HG03280 (cell line): ENCODE results near the gene GALC.

ENCODE experiments used
- ATAC-seq: cut with Tn5 transposase; IDR thresholded peaks from one replicate; pipeline ENCODE4 v1.9.1; 2021; ENCODE audit warnings: mild to moderate bottlenecking, moderate library complexity; ENCODE audit not compliant: unreplicated experiment

Gene GALC

GRCh38 chr14:87966816-87967215, 26.2 kb downstream of the GALC start:
- ATAC-seq, result no peak

- no peak for ATAC-seq
Observed at GRCh38 chr14:87961246-87961645, 31.7 kb downstream of the GALC start.

DNA sequence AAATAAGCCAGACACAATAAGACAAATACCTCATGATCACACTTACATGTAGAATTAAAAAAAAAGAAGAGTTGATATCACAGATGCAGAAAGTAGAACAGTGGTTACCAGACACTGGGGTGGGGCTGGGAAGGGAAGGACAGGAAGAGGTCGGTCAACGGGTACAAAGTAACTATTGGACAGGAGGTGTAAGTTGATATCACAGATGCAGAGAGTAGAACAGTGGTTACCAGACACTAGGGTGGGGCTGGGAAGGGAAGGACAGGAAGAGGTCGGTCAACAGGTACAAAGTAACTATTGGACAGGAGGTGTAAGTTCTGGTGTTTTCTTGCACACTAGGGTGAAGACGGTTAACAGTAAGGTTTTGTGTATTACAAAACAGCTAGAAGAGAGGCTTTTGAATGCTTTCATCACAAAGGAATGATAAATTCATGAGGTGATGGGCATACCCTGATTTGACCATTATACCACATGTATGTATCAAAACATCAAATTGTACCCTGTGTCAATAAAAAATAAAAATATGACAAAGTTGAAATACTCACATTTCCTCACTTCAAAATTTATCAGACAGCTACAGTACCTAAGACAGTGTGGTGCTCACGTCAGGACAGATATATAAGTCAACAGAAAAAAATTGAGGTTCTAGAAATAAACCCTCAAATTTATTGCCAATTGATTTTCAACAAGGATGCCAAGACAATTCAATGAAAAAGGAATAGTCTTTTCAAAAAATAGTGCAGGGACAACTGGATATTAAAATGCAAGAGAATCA, 32.8 kb downstream of the GALC start:
- ATAC-seq, result no peak

DNA sequence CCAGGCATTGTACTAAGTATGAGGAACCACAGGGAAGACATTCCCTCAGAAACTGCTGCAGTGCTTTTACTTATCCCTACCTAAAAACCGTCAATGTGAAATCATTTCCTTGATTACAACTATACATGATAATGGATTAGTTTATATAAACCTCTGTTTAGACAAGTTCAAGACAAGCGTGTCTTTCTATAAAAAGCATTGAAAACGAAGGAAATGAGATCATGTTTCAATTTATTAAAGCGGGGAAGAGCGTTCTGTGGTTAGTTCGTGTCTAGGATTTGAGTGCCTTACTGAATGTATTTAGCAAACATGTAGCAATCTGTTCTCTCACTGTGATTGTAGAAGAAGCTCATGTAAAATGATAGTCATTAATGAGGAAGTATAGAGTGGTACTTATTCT, 37.5 kb downstream of the GALC start:
- no peak for ATAC-seq

GRCh38 chr14:87952307-87953094, 40.5 kb downstream of the GALC start:
- ATAC-seq, result peak; percentile 75

- no peak for ATAC-seq
Observed at GRCh38 chr14:87944987-87945604, 47.9 kb downstream of the GALC start.

- peak; percentile 32 for ATAC-seq
Observed at GRCh38 chr14:87940894-87941293, 52.1 kb downstream of the GALC start.

DNA sequence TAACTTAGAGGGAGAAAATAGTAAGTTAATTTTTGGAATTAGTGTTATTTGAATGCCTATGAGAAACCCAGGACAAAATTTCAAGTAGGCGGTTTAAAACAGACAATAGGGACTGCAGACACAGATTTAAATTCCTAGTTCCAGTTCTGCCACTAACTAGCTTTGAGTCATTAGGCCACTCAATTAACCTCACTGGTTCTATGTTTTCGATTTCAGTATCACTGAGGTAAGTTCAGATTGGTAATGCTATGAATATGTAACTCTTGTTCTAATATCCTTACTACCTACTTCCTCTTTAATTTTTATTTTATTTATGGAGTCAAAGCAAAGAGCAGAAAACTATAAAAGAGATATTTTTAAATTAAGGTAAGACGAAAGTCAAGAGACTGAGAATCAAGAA, 52.6 kb downstream of the GALC start:
- ATAC-seq, result peak; percentile 99

- ATAC-seq, result no peak
Observed at GRCh38 chr14:87935886-87936285, 57.1 kb downstream of the GALC start.

- no peak for ATAC-seq
Observed at GRCh38 chr14:87935081-87935828, 57.7 kb downstream of the GALC start.

DNA sequence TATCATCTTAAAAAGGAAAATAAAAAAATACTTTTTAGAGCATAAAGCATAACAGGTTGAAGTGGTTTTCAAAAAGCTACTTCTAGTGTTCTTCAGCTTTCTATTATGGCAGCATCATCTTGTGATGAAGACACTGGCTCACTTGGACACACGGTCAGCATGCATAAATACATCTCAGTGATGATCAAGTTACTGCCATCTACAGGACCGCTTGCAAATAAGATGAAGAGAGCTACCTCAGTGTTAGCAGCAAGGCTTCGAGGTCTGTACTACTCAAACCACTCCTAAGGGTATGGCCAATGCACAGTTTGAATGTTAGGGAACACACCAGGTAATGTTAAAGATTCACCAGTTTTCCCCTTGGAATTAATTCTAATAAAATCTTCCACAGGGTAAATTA, 58.8 kb downstream of the GALC start:
- no peak for ATAC-seq

DNA sequence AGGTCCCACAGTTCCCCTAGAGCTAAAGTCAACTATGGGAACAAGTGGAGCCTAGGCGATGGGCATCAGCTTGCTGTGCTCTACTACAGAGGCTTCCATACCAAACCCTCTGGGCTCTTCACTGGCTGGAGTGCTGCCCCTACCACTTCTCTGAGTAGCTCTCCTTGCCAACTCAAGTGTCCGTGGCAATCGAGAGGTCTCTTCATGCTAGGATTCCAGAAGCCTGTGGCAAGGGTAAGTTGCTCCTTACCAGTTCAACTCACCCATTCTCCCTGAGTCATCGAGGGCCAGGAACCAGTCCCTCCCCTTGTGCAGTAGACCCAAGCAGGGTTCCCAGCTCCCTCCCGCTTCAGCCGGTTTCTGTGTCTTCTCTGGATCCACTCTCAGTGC, 76.1 kb downstream of the GALC start:
- ATAC-seq, result no peak

- ATAC-seq, result no peak
Observed at GRCh38 chr14:87916103-87916885, 76.7 kb downstream of the GALC start.

DNA sequence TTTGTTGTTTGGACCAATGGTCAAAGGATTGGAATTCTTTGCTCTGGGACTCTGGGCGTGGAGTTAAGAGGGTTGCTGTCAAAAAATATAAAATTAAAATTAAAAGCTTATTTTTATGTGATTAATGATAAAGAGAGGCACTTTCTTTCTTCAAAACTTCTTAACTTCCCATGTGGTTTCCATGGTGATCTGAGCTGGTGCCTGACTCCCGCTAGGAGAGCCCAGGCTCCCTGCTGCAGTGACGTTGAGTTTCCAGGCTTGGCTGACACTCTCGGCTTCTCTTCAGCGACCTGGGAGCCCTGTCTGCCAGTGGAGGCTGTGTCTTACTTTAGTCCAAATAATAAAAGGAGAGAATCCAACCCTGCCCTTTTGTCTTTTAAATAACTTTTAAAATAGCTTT, 84.4 kb downstream of the GALC start:
- ATAC-seq, result no peak

- no peak for ATAC-seq
Observed at GRCh38 chr14:87901652-87902051, 91.3 kb downstream of the GALC start.

- ATAC-seq, result no peak
Observed at GRCh38 chr14:87901236-87901635, 91.7 kb downstream of the GALC start.

DNA sequence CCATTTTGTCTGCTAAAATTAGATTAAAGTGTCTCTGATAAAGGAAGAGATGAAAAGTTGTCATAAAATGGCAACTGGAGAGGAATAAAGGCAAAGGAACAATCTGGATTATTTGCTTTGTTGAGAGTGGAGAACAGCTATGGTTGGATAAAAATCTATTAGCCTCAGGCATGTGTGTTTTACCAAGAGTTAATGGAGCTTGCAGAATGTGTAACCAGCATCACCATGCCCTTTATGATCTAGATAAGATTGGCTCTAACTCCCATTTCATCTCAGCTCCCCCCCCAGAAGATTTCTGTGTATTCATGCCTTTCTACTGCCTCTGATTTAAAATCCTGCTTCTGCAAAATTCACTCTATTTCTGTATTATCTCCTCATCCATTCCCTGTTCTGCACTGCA, 93.8 kb downstream of the GALC start:
- ATAC-seq, result no peak

DNA sequence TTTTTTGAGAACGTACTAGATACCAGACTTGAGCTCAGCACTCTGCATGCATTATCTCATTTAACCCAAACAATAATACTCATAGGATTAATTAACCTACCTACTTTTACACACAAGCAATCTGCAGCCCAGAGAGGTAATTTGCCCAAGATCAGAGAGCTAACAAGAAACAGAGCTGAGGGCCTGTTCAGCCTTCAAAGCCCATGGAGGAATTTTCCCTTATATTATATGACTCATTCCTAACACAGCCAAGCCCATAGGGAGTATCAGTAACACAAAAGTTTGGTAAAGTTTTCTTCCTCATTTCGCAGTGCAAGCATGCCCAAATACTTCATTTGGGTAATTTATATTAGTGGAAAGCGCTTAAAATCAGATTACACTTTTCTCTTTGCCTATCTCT, 94.7 kb downstream of the GALC start:
- no peak for ATAC-seq

GRCh38 chr14:87896393-87897380, 96.3 kb downstream of the GALC start:
- ATAC-seq, result no peak
